ENCODE measurements around the gene NFE2L2. TPM values are rescaled to one million over a fixed set of nuclear protein-coding genes. Genes with fewer than 3 reads are reported as not detected.

NFE2L2 gene
- total and polyA plus RNA-seq, 9 of the 15 experiments (the other 6 are each of a cell fraction or from before 2014, with no cell fraction given) = 29.3 to 120 (median 59.3) TPM

- TF ChIP-seq ZNF609 (CRISPR knock-in tag; IDR thresholded peaks at IDR 0.05; ENCODE audit: borderline replicate concordance) = no peak
- no peak for TF ChIP-seq NFE2 (IDR thresholded peaks at IDR 0.05; ENCODE audit: low read depth)
- TF ChIP-seq ZNF197 (CRISPR knock-in tag; IDR thresholded peaks at IDR 0.05; ENCODE audit: low read depth) = no peak
- TF ChIP-seq IFI16 (CRISPR knock-in tag; IDR thresholded peaks at IDR 0.05) = no peak
- no peak for TF ChIP-seq EP300 (IDR thresholded peaks at IDR 0.05; ENCODE audit: low read length)
- no peak for TF ChIP-seq ASH1L (IDR thresholded peaks at IDR 0.05; ENCODE audit: borderline replicate concordance, low read depth, partially characterized antibody)
- no peak for TF ChIP-seq CGGBP1 (CRISPR knock-in tag; IDR thresholded peaks at IDR 0.05)
- no peak for TF ChIP-seq SNAPC5 (CRISPR knock-in tag; IDR thresholded peaks at IDR 0.05)
Observed at GRCh38 chr2:177234267-177234666, 30.3 kb downstream of the NFE2L2 start (continued).

Measured in K562 (cell line).